H1 (cell line): Measurements from ENCODE around the gene LRG1. TPM values are rescaled to one million over a fixed set of nuclear protein-coding genes. Genes with fewer than 3 reads are reported as not detected.

Experiments
- CTCF ChIA-PET: fragments of 300-600 bp; sonication (Branson Sonifier 250); formaldehyde crosslinking; loops from one replicate; lab custom pipeline; 2021; ENCODE audit not compliant: partially characterized antibody; lab: Charles Lee
- POLR2A ChIA-PET: fragments of 300-600 bp; sonication (Branson Sonifier 250); formaldehyde crosslinking; loops from one replicate; lab custom pipeline; 2021; ENCODE audit warnings: inconsistent platforms; ENCODE audit not compliant: partially characterized antibody; lab: Charles Lee
- DNase-seq, 2 experiments: peaks; one replicate each; pipeline versions ENCODE4 v3.0.0 to v3.0.0-alpha.2; 2010 to 2022; ENCODE audit warnings: low spot score in 2 of 2, low read depth in 1 of 2, mixed read lengths in 1 of 2
- FAIRE-seq: peaks from 2 replicates; lab custom pipeline; 2011; peaks lifted over from hg19 to GRCh38; lab: Jason Lieb, UNC
- H2AFZ ChIP-seq: 2 replicates; pipeline ENCODE4 v1.8.1; 2012; ENCODE audit warnings: low read length, inconsistent platforms
- H2AK5ac ChIP-seq: 2 replicates; pipeline ENCODE4 v1.6.1; 2013; ENCODE audit warnings: low read depth, low read length
- H2BK120ac ChIP-seq: replicated peaks from 2 replicates; pipeline ENCODE3; 2013; ENCODE audit warnings: low read depth, low read length, inconsistent platforms
- H2BK12ac ChIP-seq: 2 replicates; pipeline ENCODE4 v1.6.1; 2013; ENCODE audit warnings: low read depth, low read length
- H2BK15ac ChIP-seq: 2 replicates; pipeline ENCODE4 v1.6.1; 2013; ENCODE audit warnings: low read length
- H2BK20ac ChIP-seq: 2 replicates; pipeline ENCODE4 v1.6.1; 2013; ENCODE audit warnings: low read length
- H2BK5ac ChIP-seq: 2 replicates; pipeline ENCODE4 v1.6.1; 2013; ENCODE audit warnings: low read depth, low read length
- H3K14ac ChIP-seq: 2 replicates; pipeline ENCODE4 v1.6.1; 2013; ENCODE audit warnings: inconsistent platforms; ENCODE audit not compliant: insufficient read length
- H3K18ac ChIP-seq: 2 replicates; pipeline ENCODE4 v1.6.1; 2013; ENCODE audit warnings: low read length; ENCODE audit errors: extremely low read depth
- H3K23ac ChIP-seq: 2 replicates; pipeline ENCODE4 v1.6.1; 2013; ENCODE audit warnings: inconsistent platforms; ENCODE audit not compliant: insufficient read length
- H3K23me2 ChIP-seq: 2 replicates; pipeline ENCODE4 v1.6.1; 2013; ENCODE audit warnings: low read depth, low read length
- H3K27ac ChIP-seq: 2 replicates; pipeline ENCODE4 v1.6.1; 2011; ENCODE audit warnings: low read depth, low read length, inconsistent platforms
- H3K27me3 ChIP-seq, 4 experiments: replicated peaks in 1 of 4; 1 replicate in 1 of 4; 2 replicates in 3 of 4; pipeline versions ENCODE4 v1.6.1 to v1.8.1; 2011 to 2013; ENCODE audit warnings: low read length in 3 of 4, mild to moderate bottlenecking in 3 of 4, inconsistent platforms in 2 of 4, mixed read lengths in 2 of 4, moderate library complexity in 1 of 4; ENCODE audit not compliant: control insufficient read depth in 3 of 4, insufficient read depth in 3 of 4; ENCODE audit errors: extremely low read depth in 1 of 4
- H3K36me3 ChIP-seq, 4 experiments: 2 replicates each; pipeline versions ENCODE4 v1.6.1 to v1.8.1; 2011 to 2013; ENCODE audit warnings: mild to moderate bottlenecking in 4 of 4, low read length in 3 of 4, moderate library complexity in 2 of 4, control low read depth in 1 of 4, inconsistent platforms in 1 of 4; ENCODE audit not compliant: insufficient read depth in 4 of 4, control insufficient read depth in 2 of 4
- H3K4ac ChIP-seq: replicated peaks from 2 replicates; pipeline ENCODE3; 2013; ENCODE audit warnings: low read length, low read depth, mixed read lengths, inconsistent platforms; ENCODE audit not compliant: insufficient read length
- H3K4me1 ChIP-seq, 4 experiments: replicated peaks in 1 of 4; 1 replicate in 1 of 4; 2 replicates in 3 of 4; pipeline versions ENCODE4 v1.6.1 to v1.8.1; 2011 to 2013; ENCODE audit warnings: low read length in 3 of 4, inconsistent platforms in 2 of 4, mixed read lengths in 1 of 4; ENCODE audit not compliant: insufficient read depth in 4 of 4, control insufficient read depth in 3 of 4
- H3K4me2 ChIP-seq, 2 experiments: 2 replicates each; pipeline versions ENCODE4 v1.6.1 to v1.8.1; 2011 to 2013; ENCODE audit warnings: low read depth in 2 of 2, low read length in 2 of 2, control low read depth in 1 of 2, inconsistent platforms in 1 of 2, mild to moderate bottlenecking in 1 of 2; ENCODE audit not compliant: insufficient read depth in 1 of 2
- H3K4me3 ChIP-seq, 4 experiments: fragments of 200-600, 300-600 bp in 1 of 4; sonication (generic), shearing (Covaris generic), sonication (Bioruptor Twin) in 1 of 4; 2 replicates each; pipeline versions ENCODE4 v1.5.1 to v1.8.1; 2011 to 2016; ENCODE audit warnings: low read length in 4 of 4, low read depth in 3 of 4, control low read depth in 2 of 4, inconsistent platforms in 2 of 4, mild to moderate bottlenecking in 2 of 4, mixed read lengths in 1 of 4, moderate library complexity in 1 of 4; ENCODE audit not compliant: insufficient read depth in 2 of 4; ENCODE audit errors: extremely low read depth in 1 of 4
- H3K56ac ChIP-seq: replicated peaks from 2 replicates; pipeline ENCODE3; 2013; ENCODE audit warnings: low read depth, mild to moderate bottlenecking, mixed read lengths, low read length, inconsistent platforms; ENCODE audit not compliant: insufficient read length
- H3K79me1 ChIP-seq: 2 replicates; pipeline ENCODE4 v1.6.1; 2013; ENCODE audit warnings: low read depth, low read length, control low read depth
- H3K79me2 ChIP-seq, 2 experiments: 2 replicates each; pipeline versions ENCODE4 v1.6.1 to v1.8.1; 2012 to 2013; ENCODE audit warnings: low read length in 2 of 2, mild to moderate bottlenecking in 2 of 2, inconsistent platforms in 1 of 2; ENCODE audit not compliant: insufficient read depth in 2 of 2, control insufficient read depth in 1 of 2
- H3K9ac ChIP-seq, 4 experiments: replicated peaks in 1 of 4; 1 replicate in 1 of 4; 2 replicates in 3 of 4; pipeline versions ENCODE4 v1.6.1 to v1.8.1; 2011 to 2013; ENCODE audit warnings: low read depth in 3 of 4, low read length in 3 of 4, control low read depth in 2 of 4, mild to moderate bottlenecking in 2 of 4, moderate library complexity in 2 of 4, inconsistent platforms in 1 of 4; ENCODE audit errors: extremely low read depth in 1 of 4
- H3K9me3 ChIP-seq, 2 experiments: 2 replicates each; pipeline versions ENCODE4 v1.6.1 to v1.8.1; 2012 to 2013; ENCODE audit warnings: mild to moderate bottlenecking in 2 of 2, moderate library complexity in 2 of 2, control low read depth in 1 of 2, inconsistent platforms in 1 of 2, low read depth in 1 of 2, low read length in 1 of 2, mixed read lengths in 1 of 2; ENCODE audit not compliant: insufficient read depth in 2 of 2
- H4K20me1 ChIP-seq, 2 experiments: replicated peaks in 1 of 2; 2 replicates each; pipeline versions ENCODE3 to v1.8.1; 2011 to 2013; ENCODE audit warnings: inconsistent platforms in 2 of 2, low read length in 2 of 2, mild to moderate bottlenecking in 1 of 2; ENCODE audit not compliant: insufficient read depth in 2 of 2, control insufficient read depth in 1 of 2
- H4K5ac ChIP-seq: 2 replicates; pipeline ENCODE4 v1.6.1; 2013; ENCODE audit warnings: low read length, low read depth, mixed read lengths, inconsistent platforms; ENCODE audit not compliant: insufficient read length
- H4K8ac ChIP-seq: 2 replicates; pipeline ENCODE4 v1.8.0; 2013; ENCODE audit warnings: mild to moderate bottlenecking, moderate library complexity, low read length, inconsistent platforms; ENCODE audit not compliant: insufficient read depth; ENCODE audit errors: extremely low read depth
- H4K91ac ChIP-seq: replicated peaks from 2 replicates; pipeline ENCODE3; 2013; ENCODE audit warnings: low read length, mixed read lengths, inconsistent platforms; ENCODE audit not compliant: insufficient read length
- CBX5 ChIP-seq: fragments of 300-800, 300-1000 bp; sonication (generic); IDR thresholded peaks from 2 replicates; pipeline ENCODE4 v1.7.1; 2016; ENCODE audit warnings: antibody characterized with exemption, low read length, low read depth
- CBX8 ChIP-seq: fragments of 300-800, 300-1000 bp; sonication (generic); IDR thresholded peaks from 2 replicates; pipeline ENCODE4 v1.7.1; 2016; ENCODE audit warnings: low read depth, low read length, borderline replicate concordance
- CHD2 ChIP-seq: IDR thresholded peaks from 2 replicates; pipeline ENCODE4 v1.6.1; 2012; ENCODE audit warnings: low read length, improper control_type of control experiment
- MAFK ChIP-seq: IDR thresholded peaks from 2 replicates; pipeline ENCODE4 v1.6.1; 2012; ENCODE audit warnings: low read depth, mild to moderate bottlenecking, improper control_type of control experiment, low read length
- NANOG ChIP-seq: IDR thresholded peaks from 2 replicates; pipeline ENCODE4 v1.6.1; 2011; ENCODE audit warnings: low read length, low read depth, mild to moderate bottlenecking, inconsistent platforms; ENCODE audit not compliant: insufficient read depth, poor library complexity, severe bottlenecking
- RBBP5 ChIP-seq: IDR thresholded peaks from 2 replicates; pipeline ENCODE4 v1.7.1; 2012; ENCODE audit warnings: low read depth, mild to moderate bottlenecking, inconsistent platforms, low read length, moderate library complexity, borderline replicate concordance
- RXRA ChIP-seq: IDR thresholded peaks from 2 replicates; pipeline ENCODE4 v1.6.1; 2011; ENCODE audit warnings: low read depth, mild to moderate bottlenecking, low read length, moderate library complexity; ENCODE audit not compliant: insufficient read depth
- TBP ChIP-seq: IDR thresholded peaks from 2 replicates; pipeline ENCODE4 v1.6.1; 2011; ENCODE audit warnings: low read depth, low read length, improper control_type of control experiment
- WGBS, 2 experiments: shearing (Covaris generic) in 1 of 2; methylation state at CpG; one replicate each; pipeline versions ENCODE4 v1.1.6 to v1.1.7; 2013 to 2015; ENCODE audit warnings: low lambda C conversion rate in 2 of 2, mixed read lengths in 2 of 2, inconsistent platforms in 1 of 2, low coverage in 1 of 2, missing lambda C conversion rate in 1 of 2; ENCODE audit not compliant: insufficient replicate concordance in 2 of 2, insufficient coverage in 1 of 2, insufficient read length in 1 of 2; ENCODE audit errors: extremely low coverage in 1 of 2, missing lambda C conversion rate in 1 of 2; 5-methylcytosine and 5-hydroxymethylcytosine counted together
- polyA plus RNA-seq, 7 experiments: library from polyadenylated mRNA; depleted of rRNA in 3 of 7; stranded (reverse) in 5 of 7; unstranded in 2 of 7; fragments of >200 nt in 5 of 7; fragments of 200-250 nt in 2 of 7; gene quantifications; 1 replicate in 5 of 7; 2 replicates in 1 of 7; 4 replicates in 1 of 7; pipeline versions ENCODE4 v1.2.1 to v1.2.3, GENCODE V29; 2011 to 2013; ENCODE audit warnings: missing spikeins in 2 of 7, mixed read lengths in 2 of 7
- total RNA-seq: library from RNA; stranded (reverse); fragmentation: NEBNext Ultra II Directional; extraction: Animal tissue kit (Norgen Biotek cat#: 25700); gene quantifications from 2 replicates; pipeline ENCODE4 v1.2.1, GENCODE V29; 2021
- TF ChIP-seq, protein P1 (sequence below): IDR thresholded peaks from 2 replicates; pipeline ENCODE4 v1.6.1; 2011; ENCODE audit warnings: low read length, improper control_type of control experiment

The LRG1 gene
- total and polyA plus RNA-seq, 2 of the 8 experiments (the other 6 are each of a cell fraction or from before 2014, with no cell fraction given), result 0.48 to 0.79 TPM

DNA sequence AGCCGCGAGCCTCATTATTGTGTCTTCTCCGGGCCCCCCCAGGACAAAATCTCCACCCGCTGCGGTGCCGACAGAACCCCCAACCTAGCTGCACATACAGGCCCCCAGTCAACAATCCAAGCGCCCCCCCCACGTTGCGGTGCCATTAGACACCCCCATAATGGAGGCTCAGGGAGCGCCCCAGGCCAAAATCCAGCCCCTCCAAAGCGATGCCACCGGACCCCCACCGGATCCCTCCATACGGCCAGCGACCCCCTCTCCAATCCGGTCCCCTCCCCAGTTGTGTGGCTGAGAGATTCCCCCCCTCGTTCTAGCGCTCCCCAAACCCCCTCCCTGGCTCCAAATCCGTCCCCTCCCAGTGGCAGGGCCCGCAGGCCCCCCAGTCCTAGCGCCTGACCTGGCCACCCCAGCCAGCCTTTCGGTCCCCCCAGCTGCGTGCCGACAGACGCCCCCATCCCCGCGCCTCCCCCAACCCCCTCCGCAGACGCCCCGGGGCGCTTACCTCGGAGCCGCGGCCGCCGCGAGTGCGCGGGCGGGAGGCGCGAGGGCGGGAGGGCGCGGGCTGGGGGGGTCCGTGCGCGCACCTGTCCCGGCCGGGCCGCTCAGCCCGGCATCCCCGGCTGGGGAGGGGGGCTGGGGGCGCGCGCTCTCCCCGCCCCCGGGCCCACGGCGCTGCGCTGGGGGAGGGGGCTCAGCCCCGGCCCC lies 41.3 kb upstream of the LRG1 start:
- H3K27ac ChIP-seq, result no peak overlapping the region
- no peak overlapping the region for H2BK120ac ChIP-seq
- H4K8ac ChIP-seq, result no peak overlapping the region
- no peak overlapping the region for H3K14ac ChIP-seq
- H3K56ac ChIP-seq, result no peak overlapping the region
- peaks cover 0 to 16% of the 10 kb centered on the region in 2 experiments; a peak in 1 of 4 replicates for H3K79me2 ChIP-seq
- H2BK20ac ChIP-seq, result no peak overlapping the region
- 0 out of 7 replicates have a peak overlapping the region, but pooled peaks of 1 of the 4 experiments have one; percentile 25 for H3K9ac ChIP-seq
- H2BK12ac ChIP-seq, result no peak overlapping the region
- ChIA-PET CTCF (interaction anchor here (0.9 to 7.0 kb wide), 9 partner anchors 13 to 68 kb away, joined by 3 to 83 read pairs (median 13); no protein-coding TSS in a partner anchor), POLR2A (interaction anchor here (0.7 to 1.0 kb wide), 2 partner anchors 8 to 10 kb away, joined by 3 read pairs; no protein-coding TSS in a partner anchor)
- H4K20me1 ChIP-seq, result peaks cover 7 to 21% of the 10 kb centered on the region in 2 experiments
- H2BK15ac ChIP-seq, result no peak overlapping the region
- peaks cover 0 to 8% (median 5%) of the 10 kb centered on the region in 4 experiments; a peak in 6 of 7 replicates for H3K4me1 ChIP-seq
- DNase-seq (peak in 1 of 2 experiments; percentile 52), FAIRE-seq (no peak)
- no peak overlapping the region for H4K91ac ChIP-seq
- H3K4me2 ChIP-seq, result peak overlapping the region; percentile 28 to 65
- H3K18ac ChIP-seq, result 0 out of 2 replicates have a peak overlapping the region, but pooled peaks have one; percentile 6
- H3K23me2 ChIP-seq, result peaks cover 7% of the 10 kb centered on the region
- H2AK5ac ChIP-seq, result no peak overlapping the region
- 0% methylated on average over 13 of the region's 62 CpGs; no CpG with 5 or more reads in 1 of the 2 experiments for WGBS, 2 experiments
- H3K4me3 ChIP-seq, result peak overlapping the region; percentile 64 to 94 (median 73)
- H2BK5ac ChIP-seq, result no peak overlapping the region
- no peak overlapping the region for H4K5ac ChIP-seq
- no peak overlapping the region for H3K23ac ChIP-seq
- no peaks in the 10 kb centered on the region; a peak in 1 of 8 replicates for H3K36me3 ChIP-seq
- no peak overlapping the region for H2AFZ ChIP-seq
- no peaks in the 10 kb centered on the region for H3K9me3 ChIP-seq
- H3K4ac ChIP-seq, result no peak overlapping the region
- H3K27me3 ChIP-seq, result peaks cover 0 to 12% (median 8%) of the 10 kb centered on the region in 4 experiments; a peak in 4 of 7 replicates
- H3K79me1 ChIP-seq, result peaks cover 6% of the 10 kb centered on the region; the same call in 1 of the 2 replicates
- TF ChIP-seq CHD2, result no peak
- TF ChIP-seq MAFK, result no peak
- TF ChIP-seq NANOG, result no peak
- TF ChIP-seq RBBP5, result no peak
- TF ChIP-seq, protein P1, sequence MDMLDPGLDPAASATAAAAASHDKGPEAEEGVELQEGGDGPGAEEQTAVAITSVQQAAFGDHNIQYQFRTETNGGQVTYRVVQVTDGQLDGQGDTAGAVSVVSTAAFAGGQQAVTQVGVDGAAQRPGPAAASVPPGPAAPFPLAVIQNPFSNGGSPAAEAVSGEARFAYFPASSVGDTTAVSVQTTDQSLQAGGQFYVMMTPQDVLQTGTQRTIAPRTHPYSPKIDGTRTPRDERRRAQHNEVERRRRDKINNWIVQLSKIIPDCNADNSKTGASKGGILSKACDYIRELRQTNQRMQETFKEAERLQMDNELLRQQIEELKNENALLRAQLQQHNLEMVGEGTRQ, result no peak
- TF ChIP-seq CBX8, result no peak
- TF ChIP-seq TBP, result no peak
- no peak for TF ChIP-seq CBX5
- no peak for TF ChIP-seq RXRA
